Measurements from ENCODE around the gene DNAL4. TPM values are rescaled to one million over a fixed set of nuclear protein-coding genes. Genes with fewer than 3 reads are reported as not detected.

Gene DNAL4
- total RNA-seq, 2 experiments from 2014 or later = 9.3 to 12.0 TPM

Other genes with a start within 250 kb of the DNAL4 start
- gene DMC1, start 224.0 kb downstream of the DNAL4 start, total RNA-seq = 10 to 100 TPM in 1 of 2 experiments, 1 to 10 TPM in 1; 8.3 to 13.2 TPM
- under 1 TPM; 0.23 to 0.36 TPM for gene FAM227A, start 137.8 kb downstream of the DNAL4 start, total RNA-seq
- gene CBY1, start 137.5 kb downstream of the DNAL4 start, total RNA-seq = 10 to 100 TPM; 20.1 to 22.4 TPM
- 10 to 100 TPM; 58.7 to 60.4 TPM for gene TOMM22, start 112.2 kb downstream of the DNAL4 start, total RNA-seq
- gene JOSD1, start 93.2 kb downstream of the DNAL4 start, total RNA-seq = 10 to 100 TPM; 59.1 to 61.6 TPM
- 10 to 100 TPM; 98.6 TPM for gene GTPBP1, start 88.2 kb downstream of the DNAL4 start, total RNA-seq
- gene SUN2, start 38.1 kb downstream of the DNAL4 start, total RNA-seq = 100 to 1,000 TPM; 607 to 626 TPM
- 1 to 10 TPM; 5.9 to 6.8 TPM for gene NPTXR, start 49.9 kb upstream of the DNAL4 start, total RNA-seq
- 10 to 100 TPM; 66.0 to 66.4 TPM for gene CBX6, start 78.1 kb upstream of the DNAL4 start, total RNA-seq
- not detected for gene APOBEC3A, start 163.5 kb upstream of the DNAL4 start, total RNA-seq
- gene APOBEC3B, start 188.2 kb upstream of the DNAL4 start, total RNA-seq = 1 to 10 TPM; 7.1 to 7.2 TPM
- gene APOBEC3C, start 220.1 kb upstream of the DNAL4 start, total RNA-seq = 100 to 1,000 TPM; 120 to 124 TPM
- 10 to 100 TPM; 46.8 to 47.4 TPM for gene APOBEC3D, start 227.0 kb upstream of the DNAL4 start, total RNA-seq
- 10 to 100 TPM; 41.4 to 45.1 TPM for gene APOBEC3F, start 246.7 kb upstream of the DNAL4 start, total RNA-seq

Measured in activated naive CD8-positive, alpha-beta T cell treated with anti-CD3 and anti-CD28 coated beads, Interleukin-2, amount 10 ng/mL, durations not matched to agents 7 days and 5 days (primary cell).